HG03342 (cell line): ENCODE measurements around the gene PNPLA2.

Experiments
- ATAC-seq: cut with Tn5 transposase; IDR thresholded peaks from one replicate; pipeline ENCODE4 v1.9.1; 2021; ENCODE audit warnings: mild to moderate bottlenecking, moderate library complexity; ENCODE audit not compliant: unreplicated experiment

Gene PNPLA2, protein sequence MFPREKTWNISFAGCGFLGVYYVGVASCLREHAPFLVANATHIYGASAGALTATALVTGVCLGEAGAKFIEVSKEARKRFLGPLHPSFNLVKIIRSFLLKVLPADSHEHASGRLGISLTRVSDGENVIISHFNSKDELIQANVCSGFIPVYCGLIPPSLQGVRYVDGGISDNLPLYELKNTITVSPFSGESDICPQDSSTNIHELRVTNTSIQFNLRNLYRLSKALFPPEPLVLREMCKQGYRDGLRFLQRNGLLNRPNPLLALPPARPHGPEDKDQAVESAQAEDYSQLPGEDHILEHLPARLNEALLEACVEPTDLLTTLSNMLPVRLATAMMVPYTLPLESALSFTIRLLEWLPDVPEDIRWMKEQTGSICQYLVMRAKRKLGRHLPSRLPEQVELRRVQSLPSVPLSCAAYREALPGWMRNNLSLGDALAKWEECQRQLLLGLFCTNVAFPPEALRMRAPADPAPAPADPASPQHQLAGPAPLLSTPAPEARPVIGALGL

DNA sequence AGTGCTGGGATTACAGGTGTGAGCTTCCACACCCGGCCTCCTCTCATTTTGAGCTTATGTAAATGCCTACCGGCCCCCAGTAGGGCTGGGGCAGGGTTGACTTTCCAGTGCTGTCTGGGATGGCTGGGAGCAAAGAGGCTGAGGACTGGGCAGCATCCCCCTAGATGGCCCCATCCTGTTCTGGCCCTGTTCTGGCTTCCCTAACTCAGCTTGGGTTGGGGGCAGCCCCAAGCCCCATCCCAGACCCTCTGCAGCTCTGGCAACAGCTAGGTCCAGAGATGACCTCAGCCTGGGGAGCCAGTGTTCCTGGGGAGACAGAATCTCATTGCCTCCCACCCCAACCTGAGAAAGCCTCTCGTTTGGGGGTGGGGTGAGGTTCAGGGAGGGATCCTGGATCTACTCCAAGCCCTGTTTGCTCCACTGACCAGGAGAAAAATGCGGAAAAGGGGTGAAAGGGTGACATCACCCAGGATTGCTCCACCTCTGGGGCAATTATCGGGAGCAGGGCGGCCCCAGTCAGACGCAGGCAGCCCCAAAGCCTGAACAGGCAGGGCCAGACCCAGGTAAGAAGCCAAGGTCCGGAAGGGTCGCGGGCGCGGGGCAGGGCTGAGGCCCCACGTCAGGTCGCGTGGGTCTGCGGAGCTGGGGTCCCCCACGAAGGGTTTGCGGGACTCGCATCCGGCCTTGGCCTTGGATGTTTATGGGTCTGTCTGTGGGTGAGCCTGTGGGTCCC, at the start of gene PNPLA2:
Gene PNPLA2, plus strand, starts transcription at position 519 of the 733 bp plus-strand sequence. CDS start 805 bp downstream, outside the sequence.
- no peak for ATAC-seq

DNA sequence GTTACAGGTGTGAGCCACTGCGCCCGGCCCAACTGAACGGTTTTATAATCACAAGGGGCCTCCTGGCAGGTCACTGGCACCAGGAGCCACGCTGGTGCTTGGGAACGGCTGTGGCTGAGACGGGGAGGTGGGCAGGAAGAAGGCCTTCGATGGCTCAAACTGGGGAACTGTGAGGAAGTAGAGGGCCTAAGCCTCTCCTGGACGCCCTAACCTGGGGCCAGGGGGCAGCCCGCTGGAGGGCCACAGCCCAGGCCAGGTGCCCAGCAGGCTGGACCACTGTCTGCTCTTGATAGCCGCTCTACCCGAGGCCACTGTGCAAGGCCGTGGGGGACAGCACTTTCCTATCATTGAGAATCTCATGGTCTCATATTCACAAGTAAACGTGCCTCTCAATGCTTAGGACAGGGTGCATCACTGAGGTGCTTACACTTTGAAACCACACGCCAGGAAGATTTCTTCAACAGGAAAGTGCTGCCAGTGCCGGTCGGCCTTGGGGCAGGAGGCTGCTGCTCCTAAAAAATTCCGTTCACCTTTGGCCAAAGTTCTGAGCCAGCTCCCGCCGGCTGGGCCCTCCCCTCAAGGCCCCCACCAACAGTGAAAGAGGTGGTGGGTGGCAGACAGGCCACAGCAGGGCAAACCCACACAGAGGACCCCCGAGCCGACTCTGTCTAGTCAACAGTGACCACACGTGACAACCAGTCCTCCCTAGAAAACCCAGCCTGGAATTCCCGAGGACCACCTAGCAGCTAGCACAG, 48.6 kb upstream of the PNPLA2 start:
- ATAC-seq = no peak

DNA sequence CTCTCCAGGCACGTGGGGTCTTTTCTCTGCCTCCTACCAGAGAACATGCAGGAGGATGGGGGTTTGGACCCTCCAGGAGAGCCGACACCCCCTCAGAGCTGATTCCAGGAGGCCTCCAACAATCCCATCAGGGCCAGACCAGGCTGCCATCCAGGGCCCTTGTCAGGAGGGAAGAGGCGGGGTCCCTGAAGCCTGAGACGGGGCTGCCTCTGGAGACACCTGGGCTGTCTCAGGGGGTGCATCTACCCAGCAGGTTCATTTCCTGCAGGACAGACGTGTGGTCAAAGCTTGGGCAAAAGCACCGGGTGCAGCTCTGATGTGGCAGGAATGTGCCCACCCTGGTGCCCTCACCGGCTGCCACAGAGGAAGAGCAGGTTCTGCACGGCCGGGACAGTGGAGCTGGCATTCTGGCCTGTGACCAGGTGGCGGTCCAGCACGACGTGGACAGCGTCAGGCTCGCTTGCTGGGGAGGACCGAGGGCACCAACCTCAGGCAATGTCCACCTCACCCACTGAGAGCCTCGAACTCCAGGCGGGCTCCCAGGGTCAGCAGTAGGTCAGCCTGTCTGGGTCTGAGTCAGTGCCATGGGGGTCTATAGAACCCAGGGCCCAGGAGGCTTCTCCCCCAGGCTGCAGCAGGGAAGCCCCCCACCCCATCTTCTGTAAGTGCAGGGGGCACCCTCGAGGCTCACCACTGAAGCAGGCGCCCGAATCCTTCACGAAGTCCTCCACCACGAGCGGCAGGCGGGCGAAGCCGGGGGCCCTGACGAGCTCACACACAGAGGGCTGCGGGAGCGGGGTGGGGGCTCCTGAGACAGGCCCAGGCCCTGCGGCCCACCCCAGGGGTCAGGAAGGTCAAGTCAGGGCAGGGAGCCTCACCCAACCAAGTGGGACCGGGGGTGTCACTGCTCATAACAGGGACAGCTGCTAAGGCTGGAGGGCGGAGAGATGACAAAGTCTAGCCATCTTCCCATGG, 47.8 kb upstream of the PNPLA2 start:
- ATAC-seq = no peak

DNA sequence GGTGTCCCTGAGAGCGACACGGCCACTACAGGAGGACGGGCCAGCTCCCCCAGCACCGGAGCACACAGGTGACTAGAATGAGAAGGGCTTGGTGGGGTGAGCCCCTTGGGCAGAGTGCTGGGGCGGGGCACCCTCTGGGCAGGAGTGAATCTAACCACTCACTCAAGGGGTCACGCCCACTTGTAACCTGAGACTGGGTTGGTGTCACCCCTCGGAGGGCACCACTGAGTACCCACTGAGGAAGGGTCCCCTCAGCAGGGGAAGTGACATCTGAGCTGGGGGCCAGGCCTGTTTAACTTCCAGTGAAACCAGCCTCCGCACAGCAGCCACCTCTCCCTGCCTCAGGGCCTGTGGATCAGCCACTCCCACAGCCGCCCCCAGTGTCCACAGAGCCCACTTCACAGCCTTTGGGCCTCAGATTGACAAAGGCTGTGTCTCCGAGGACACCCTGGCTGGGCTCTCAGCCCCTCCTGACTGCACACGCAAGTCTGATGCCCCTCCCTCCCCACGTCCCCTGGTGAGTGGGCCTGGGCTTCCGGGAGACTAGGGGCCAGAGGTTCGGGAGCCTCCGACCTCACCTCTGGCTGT, 47.0 kb upstream of the PNPLA2 start:
- no peak for ATAC-seq

DNA sequence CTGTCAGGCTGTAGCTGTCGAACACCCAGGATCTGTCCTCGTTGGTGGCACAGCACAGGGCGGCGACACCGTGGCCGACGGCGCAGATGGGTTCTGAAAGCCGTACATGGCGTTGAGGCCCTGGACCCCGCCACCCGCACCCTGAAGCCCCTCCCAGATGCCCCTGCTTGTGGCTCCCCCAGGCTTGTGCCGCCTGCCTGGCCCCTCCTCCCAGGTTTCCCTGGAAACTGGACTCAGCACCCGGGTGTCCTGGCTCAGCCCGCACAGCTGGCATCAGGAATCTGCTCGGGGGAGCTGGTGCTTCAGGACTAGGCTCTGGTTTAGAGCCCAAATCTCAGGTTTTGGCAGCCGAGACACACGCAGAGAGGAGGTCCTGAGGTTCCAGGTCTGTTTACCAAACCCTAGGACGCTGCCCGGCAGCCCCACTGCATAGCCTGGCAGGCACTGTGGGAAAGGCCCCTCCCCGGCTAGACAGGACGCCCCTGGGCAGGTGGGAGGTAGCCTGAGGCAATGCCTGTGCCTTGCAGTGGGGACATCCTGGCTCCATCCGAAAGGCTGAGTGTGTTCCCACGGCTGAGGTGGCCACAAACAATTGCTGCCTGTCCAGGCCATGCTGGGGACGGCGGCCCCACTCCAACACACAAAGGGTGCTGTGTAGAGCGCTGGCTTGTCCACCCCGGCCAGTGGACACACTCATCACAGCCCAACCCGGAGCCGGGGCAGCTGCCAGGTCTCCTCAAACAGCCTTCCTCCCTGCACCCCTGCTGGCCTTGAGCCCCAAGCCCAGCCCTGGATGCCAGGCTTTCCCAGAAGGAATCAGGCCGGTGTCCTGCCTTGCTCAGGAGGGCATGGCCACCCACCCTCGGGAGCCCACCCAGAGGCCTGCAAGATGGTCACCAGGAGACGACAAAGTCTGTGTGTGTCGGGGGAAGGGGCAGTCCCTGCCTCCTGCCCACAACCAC, 46.0 kb upstream of the PNPLA2 start:
- ATAC-seq = no peak

DNA sequence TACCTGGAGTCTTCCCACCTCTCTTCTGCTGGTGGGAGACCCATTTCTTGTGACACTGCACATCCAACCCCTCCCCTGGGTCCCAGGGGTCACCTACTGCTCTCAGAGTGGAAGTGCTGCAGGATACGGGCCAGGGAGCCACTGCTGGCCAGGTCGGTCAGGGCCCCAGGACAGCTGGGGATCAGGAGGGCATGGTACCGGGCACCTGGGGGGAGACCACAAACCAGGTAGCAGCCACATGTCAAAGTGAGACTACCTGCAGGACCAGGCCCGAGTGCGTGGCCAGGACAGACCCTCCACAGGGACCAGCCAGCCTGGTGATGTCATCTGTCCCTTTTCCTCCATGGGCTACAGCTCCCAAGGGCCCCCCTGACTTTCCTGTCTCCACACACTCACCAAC, 45.3 kb upstream of the PNPLA2 start:
- ATAC-seq = no peak

DNA sequence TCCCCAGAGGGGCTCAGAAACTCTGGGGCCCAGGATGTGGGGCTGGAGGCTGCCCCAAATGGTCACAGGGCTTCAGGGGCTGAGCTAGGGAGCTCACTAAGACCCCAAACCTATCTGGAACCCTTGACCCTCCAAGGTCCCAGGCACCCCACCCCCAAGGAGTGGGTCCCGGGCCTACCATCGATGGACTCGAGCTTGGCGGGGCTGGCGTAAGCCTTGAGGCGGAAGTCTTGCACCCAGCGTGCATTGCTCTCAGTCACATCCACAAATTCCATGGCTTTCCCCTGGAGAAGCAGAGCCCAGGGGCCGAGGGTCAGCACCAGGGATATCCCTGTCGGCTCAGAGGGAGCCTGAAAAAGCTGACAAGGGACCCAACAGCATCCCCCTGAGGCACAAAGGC, 44.9 kb upstream of the PNPLA2 start:
- no peak for ATAC-seq

DNA sequence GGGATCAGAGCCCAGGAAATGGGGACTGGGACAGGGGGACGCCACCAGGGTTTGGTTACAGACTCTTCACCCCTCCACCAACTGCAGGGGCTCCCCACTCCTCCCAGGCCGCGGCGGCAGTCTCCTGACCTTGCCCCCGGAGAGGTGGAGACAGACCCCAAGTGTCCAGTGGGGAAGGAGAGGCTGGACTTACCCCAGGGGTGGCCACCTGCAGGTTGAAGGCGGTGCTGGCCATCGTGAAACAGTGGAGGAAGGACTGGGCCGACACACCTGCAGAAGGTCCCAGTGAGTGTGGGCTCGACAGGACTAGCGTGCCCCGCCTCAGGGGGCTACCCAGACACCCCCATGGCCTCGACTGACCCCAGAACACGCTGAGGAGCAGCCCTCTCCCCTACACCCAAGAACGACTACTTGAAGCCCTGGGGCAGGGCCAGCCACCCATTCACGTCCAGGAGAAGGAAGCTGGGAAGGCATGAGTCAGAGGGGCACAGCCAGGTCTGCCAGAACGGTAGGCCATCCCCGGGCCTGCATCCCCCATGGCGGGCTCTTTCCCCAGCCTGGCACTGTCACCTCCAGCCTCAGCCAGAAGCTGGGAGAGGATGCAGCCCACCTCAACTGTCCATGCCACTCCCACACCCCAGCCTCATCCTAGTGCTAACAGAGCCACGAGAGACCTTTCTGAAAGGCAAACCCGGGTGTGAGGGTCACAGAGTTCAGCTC, 43.7 kb upstream of the PNPLA2 start:
- ATAC-seq = no peak

DNA sequence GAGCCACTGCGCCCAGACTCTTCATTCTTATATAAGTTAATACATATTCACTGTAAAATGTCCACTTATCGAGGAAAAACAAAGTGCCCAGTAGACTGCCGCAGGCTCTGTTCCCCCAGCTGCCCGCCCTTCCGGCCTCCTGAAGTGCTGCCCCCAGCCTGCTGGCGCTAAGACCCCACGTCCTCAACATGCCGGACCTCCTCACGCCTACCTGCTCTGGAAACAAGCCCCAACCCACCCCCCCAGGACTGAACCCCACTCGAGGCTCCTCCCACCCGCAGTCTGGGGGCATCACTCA, 42.5 kb upstream of the PNPLA2 start:
- ATAC-seq = no peak

DNA sequence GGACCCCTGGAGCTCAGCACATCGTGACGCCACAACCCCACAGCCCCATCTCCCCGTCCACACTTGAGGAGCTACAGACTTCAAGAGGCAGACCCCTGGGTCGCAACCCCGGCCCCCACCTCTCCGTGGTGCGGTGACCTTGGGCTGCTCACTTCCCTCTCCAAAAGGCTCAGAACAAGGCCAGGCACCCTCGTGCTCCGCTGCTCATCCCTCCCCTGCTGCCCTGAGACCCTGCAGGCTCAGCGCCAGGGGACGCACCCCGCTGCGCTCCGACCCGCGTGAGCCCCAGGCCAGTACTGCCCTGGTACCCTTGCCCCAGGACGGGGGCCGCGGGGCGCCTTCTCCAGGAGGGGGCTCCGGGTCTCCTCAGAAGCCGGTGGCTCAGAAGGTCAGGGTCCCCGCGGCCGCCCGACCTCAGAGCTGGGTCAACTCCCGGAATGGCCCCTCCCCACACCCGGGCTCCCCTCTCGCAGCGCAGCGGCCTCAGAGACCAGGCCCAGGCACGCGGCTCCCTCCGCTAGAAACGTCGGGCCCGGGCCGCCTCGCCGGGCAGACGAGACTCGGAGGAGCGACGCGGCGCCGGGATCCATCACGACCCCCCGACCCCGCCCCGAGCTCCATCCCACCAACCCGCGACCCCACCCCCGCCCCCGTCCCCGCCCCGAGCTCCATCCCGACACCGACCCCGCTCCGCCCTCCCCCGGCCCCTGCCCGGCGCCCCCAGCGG, 42.0 kb upstream of the PNPLA2 start:
- ATAC-seq = peak; percentile 29

DNA sequence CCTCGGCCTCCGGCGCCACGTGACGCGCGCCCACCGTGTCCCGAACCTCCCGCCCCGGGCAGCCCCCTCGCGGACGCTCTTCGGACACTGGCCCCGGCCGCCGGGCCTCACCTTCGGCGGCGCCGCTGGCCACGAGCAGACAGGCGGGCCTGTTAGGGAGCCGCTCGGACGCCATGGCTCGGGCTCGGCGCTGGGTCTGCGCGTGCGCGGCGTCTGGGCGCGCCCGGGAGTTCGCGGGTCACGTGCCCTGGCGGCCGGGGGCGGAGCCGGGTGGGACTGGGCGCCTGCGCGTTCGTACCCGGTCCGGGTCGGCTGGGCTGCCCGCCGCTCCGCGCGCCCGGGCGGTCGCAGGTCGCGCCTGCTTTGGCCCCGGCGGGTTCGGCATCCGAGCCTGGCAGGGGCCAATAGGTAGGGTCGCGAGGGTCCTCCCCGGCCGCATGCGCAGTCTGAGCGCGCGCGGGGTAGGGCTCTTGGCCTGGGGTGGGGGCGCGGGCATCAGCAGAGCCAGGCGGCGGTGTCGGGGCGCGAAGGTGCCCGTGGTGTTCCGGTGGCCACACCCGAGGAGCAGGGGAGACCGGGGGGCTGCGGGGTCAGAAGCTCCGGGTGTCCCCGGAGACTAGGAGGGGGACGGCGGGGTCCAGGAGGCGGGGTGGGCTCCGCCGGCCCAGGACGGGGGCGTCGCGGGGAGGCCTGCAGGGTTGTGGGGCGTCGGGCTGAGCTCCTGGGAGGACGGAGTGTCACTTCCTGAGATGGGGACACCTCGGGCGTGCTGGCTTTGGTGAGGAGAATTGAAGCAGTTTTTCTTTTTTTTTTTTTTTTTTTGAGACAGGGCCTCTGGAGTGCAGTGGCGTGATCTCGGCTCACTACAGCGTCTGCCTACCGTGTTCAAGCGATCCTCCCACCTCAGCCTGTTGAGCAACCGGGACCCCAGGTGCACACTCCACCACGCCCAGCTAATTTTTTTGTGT, 41.1 kb upstream of the PNPLA2 start, which contains the start of gene GATD1:
Gene GATD1, minus strand, starts transcription at position 200 of the 968 bp plus-strand sequence. Its CDS starts 25 bp downstream, at position 175.
- ATAC-seq = peak; percentile 70

DNA sequence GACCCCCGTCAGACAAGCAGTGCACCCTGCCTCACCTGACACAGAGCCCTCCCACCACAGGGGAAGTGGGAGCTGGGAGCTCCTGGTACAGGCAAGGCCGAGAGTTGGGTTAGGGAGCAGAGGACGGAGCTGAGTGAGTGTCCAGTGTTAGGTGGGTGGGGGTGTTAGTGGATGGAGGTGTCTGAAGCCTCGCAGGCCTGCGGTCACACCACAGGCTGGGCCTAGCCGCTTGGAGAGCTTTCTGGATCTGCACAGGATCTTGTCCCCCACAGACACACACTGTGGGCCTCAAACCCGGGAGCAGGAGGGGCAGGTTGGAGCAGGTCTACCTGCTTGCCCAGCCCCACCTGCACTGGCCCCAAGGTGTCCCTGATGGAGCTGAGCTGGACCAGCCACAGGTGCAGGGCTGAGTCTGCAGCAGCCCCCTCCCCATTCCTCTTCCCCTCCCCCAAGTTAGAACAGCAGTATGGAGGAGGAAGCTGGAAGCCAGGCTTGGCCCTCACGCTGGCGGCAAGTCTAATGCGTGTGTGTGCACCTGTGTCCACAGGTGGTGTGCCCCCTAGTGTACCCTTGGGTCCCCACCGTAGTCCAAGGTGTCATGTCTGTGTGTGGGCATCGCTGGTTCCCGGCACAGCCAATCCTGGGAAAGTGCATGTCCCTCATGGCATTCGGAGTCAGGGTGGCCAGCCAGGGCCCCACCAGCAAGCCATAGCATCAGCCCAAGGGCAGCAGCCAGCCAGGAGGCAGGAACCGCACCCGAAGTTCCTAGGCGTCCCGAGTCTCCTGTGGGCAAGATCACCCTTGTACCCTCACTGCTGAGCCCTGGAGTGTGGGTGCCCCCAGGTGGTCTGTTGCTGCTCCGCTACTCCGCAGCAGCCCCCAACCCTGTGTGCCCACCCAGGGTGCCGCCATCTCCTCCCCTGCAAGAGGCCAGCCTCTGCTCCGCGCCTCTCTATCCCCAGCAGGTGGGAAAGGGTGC, 39.4 kb upstream of the PNPLA2 start:
- no peak for ATAC-seq

DNA sequence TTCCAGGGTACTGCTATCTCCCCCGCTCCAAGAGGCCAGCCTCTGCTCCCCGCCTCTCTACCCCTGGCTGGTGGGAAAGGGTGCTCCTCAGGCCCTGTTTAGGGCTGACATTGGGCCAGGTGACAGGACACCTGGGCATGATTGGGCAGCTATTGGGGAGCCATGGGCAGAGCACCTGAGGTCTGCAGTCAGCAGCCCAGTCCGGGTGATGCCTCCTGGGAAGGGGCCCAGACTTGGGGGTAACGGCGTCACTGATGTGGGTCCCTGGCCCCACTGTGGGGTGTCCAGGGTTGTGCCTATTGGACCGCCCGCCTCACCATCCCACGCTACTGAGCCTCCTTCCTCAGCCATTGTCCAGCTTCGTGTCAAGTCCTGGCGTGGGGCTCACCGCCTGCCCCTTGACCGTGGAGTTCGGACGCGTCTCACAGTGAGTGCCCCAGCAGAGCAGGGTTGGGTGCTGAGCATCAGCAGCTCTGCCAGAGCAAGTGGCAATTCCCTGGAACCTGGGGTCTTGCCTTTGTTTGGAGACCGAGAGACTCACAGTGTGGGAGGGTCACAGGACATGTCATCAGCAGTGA, 38.7 kb upstream of the PNPLA2 start:
- no peak for ATAC-seq

DNA sequence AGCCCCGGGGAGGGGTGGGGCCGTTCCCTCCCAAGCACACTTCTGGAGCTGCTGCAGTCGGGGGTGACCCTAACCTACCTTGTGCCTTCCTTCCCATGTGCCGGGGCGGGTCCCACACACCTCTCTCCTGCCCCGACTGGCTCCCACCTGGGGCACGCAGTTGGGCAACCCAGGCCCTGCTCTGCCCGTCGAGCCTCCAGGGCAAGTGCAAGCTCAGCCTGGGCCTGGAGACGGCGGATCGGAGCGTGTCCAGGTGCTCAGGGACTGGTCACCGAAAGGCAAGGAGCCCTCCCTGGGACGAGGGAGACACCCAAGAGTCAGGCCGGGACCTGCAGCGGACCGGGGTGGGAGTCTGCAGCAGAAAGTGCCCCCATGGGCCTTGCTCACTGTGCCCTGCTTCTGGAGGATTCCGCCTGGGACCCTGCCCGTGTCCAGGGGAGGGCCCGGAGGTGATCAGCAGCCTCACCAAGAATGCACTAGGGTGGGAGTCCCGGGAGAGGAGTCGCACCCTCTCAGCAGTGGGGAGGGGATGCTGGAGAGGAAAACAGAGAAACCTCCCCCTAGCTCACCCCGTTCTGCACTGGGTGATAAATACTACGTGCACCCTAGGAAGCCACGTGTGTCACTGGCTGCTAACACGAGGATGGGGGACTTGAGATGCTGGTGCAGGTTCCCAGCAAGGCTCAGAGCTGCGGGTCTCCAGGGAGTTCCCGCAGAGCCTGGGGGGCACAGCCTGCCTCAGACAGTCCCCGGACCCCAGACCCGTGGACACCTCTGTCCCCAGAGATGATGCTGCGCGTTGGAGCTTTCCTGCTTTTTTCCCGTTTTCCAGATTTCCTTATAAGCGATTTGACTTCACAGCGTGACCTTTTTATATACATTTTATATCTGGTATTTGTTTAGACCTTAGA, 36.2 kb upstream of the PNPLA2 start:
- ATAC-seq = no peak
